Lower leg skin (tissue), 4 donors: ENCODE data around the gene TMC4. TPM values are rescaled to one million over a fixed set of nuclear protein-coding genes. Genes with fewer than 3 reads are reported as not detected.
A peak's percentile ranks its signal among the peaks of the same experiment; 100 is the strongest.
"Not testable (repeated sequence)": the region's sequence is repeated elsewhere in the genome, so short reads cannot be mapped to it uniquely, and the experiment has no call there.

Experiments
- DNase-seq, 2 donors: peaks; one replicate each; pipeline ENCODE4 v3.0.0-alpha.2; 2019; ENCODE audit warnings: low spot score in 2 of 2
- H3K4me3 ChIP-seq: fragments of 200-600 bp; sonication (generic); 2 replicates; pipeline ENCODE4 v1.5.1; 2017; ENCODE audit warnings: mild to moderate bottlenecking, low read depth; ENCODE audit not compliant: poor library complexity, severe bottlenecking
- POLR2A ChIP-seq, 2 donors: fragments of 450-650 bp; IDR thresholded peaks; one replicate each; pipeline ENCODE4 v1.6.1; 2016 to 2017; ENCODE audit warnings: antibody characterized with exemption in 2 of 2, mild to moderate bottlenecking in 1 of 2, moderate library complexity in 1 of 2
- WGBS, 2 donors: methylation state at CpG; one replicate each; pipeline ENCODE4 v1.1.5; 2018; 5-methylcytosine and 5-hydroxymethylcytosine counted together
- intact Hi-C: fragments of 100-400 bp; cut with DNase I; formaldehyde crosslinking; loops from one replicate; pipeline ENCODE4 v1.15.0; 2023; ENCODE audit warnings: low total_unique reads
- total RNA-seq, 4 donors: library from RNA; depleted of rRNA; stranded (reverse); fragments of >200 nt; gene quantifications; one replicate each; pipeline ENCODE4 v1.1.0, GENCODE V29; 2016
- TF ChIP-seq, protein P1 (sequence below), 3 donors: fragments of 450-650 bp; IDR thresholded peaks; one replicate each; pipeline ENCODE4 v1.5.1; 2016; ENCODE audit warnings: antibody characterized with exemption in 3 of 3, mild to moderate bottlenecking in 3 of 3, moderate library complexity in 2 of 3

Gene TMC4, protein sequence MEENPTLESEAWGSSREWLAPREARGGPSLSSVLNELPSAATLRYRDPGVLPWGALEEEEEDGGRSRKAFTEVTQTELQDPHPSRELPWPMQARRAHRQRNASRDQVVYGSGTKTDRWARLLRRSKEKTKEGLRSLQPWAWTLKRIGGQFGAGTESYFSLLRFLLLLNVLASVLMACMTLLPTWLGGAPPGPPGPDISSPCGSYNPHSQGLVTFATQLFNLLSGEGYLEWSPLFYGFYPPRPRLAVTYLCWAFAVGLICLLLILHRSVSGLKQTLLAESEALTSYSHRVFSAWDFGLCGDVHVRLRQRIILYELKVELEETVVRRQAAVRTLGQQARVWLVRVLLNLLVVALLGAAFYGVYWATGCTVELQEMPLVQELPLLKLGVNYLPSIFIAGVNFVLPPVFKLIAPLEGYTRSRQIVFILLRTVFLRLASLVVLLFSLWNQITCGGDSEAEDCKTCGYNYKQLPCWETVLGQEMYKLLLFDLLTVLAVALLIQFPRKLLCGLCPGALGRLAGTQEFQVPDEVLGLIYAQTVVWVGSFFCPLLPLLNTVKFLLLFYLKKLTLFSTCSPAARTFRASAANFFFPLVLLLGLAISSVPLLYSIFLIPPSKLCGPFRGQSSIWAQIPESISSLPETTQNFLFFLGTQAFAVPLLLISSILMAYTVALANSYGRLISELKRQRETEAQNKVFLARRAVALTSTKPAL
- 1 to 10 TPM; 2.4 to 9.3 (median 6.3) TPM for total RNA-seq

DNA sequence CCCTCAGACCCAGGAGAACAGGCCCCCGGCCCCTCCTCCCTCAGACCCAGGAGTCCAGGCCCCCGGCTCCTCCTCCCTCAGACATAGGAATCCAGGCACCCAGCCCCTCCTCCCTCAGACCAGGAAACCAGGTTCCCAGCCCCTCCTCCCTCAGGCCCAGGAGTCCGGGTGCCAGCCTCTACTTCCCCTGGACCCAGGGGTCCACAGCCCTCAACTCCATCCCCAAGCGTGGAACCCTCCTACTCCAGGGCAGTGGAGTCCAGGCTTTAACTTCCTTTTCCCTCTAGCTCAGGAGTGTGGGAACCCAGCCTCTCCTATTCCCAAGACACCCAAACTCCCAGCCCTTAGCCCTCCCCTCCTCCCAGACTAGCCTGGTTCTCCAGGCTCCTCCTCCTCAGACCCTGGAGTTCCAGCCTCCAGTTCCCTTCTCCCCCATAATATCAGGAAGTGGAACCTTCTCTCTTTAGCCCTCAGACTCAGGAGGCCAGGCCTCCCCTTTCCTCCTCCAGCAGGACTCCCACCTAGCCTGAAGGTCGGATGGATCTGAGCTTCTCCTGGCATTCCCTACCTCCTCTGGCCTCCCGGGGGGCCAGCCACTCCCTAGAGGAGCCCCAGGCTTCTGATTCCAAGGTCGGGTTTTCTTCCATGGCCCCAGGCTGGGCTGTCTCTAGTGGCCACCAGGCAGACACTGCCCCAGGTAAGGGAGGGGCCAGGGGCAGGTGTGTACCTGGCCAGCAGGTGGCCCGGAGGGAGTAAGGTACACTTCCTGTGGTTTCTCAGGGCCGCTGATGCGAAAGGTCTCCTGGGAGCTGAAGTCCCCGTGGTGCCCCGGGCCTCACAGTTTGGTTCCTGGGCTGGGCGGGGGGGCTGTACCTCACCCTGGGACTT lies at the start of gene TMC4:
TSS of gene TMC4 (minus strand) at position 690 of the 888 bp plus-strand sequence. CDS start at position 647, 43 bp downstream.
- DNase-seq: no peak
- intact Hi-C loops: no loop called here
- H3K4me3 ChIP-seq: no peak within 1 kb of the TSS
- 14 to 20% methylated on average over 10 to 12 of the region's 13 CpGs for WGBS, 2 donors
- TF ChIP-seq POLR2A (IDR thresholded peaks at IDR 0.05): no peak
- TF ChIP-seq, protein P1, sequence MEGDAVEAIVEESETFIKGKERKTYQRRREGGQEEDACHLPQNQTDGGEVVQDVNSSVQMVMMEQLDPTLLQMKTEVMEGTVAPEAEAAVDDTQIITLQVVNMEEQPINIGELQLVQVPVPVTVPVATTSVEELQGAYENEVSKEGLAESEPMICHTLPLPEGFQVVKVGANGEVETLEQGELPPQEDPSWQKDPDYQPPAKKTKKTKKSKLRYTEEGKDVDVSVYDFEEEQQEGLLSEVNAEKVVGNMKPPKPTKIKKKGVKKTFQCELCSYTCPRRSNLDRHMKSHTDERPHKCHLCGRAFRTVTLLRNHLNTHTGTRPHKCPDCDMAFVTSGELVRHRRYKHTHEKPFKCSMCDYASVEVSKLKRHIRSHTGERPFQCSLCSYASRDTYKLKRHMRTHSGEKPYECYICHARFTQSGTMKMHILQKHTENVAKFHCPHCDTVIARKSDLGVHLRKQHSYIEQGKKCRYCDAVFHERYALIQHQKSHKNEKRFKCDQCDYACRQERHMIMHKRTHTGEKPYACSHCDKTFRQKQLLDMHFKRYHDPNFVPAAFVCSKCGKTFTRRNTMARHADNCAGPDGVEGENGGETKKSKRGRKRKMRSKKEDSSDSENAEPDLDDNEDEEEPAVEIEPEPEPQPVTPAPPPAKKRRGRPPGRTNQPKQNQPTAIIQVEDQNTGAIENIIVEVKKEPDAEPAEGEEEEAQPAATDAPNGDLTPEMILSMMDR (IDR thresholded peaks at IDR 0.05): no peak

DNA sequence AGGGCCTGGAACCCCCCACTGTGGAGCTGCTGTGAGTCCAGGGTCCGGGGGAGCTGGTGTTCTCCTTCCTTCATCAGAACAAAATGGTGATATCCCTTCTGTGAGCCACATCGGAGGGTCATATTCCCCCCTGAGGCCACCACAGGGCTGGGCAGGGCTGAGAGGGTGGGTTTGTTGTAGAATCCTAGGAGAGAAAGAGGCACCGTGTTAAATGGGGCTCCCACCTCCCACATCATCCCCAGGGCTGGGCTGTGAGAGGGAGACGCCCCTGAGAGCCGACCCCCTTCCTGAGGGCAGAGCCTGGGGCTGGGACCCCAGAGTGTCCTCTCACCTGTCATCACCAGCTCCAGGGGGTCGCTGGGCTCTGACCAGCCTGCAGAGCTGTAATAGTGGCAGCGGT lies 49.0 kb upstream of the TMC4 start:
- intact Hi-C loops, H3K4me3 ChIP-seq, DNase-seq: not testable (repeated sequence)
- WGBS, 2 donors: 63 to 75% methylated on average over 7 of the region's 7 CpGs

DNA sequence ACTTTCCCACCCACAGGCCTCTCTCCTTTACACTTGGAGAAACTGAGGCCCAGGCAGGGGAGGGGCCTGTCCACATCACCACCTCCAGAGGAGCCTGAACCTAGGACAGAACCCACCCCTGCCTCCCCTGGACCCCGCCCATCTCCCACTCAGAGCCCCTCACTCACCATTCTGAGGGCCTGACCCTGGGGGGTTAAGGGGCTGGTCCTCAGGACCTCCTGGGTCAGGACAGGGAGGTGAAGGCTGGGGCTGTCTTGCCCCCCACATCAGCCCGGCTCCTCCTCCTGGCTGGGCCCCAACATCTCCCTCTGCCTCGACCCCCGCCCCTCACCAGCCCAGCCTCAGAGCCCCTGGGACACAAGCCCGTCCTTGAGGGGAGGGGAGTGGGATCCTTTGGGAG lies 46.7 kb upstream of the TMC4 start:
- intact Hi-C loops, H3K4me3 ChIP-seq: not testable (repeated sequence)
- peak in 1 of 2 donors; percentile 59 for DNase-seq
- WGBS, 2 donors: 41 to 53% methylated on average over 4 of the region's 5 CpGs

DNA sequence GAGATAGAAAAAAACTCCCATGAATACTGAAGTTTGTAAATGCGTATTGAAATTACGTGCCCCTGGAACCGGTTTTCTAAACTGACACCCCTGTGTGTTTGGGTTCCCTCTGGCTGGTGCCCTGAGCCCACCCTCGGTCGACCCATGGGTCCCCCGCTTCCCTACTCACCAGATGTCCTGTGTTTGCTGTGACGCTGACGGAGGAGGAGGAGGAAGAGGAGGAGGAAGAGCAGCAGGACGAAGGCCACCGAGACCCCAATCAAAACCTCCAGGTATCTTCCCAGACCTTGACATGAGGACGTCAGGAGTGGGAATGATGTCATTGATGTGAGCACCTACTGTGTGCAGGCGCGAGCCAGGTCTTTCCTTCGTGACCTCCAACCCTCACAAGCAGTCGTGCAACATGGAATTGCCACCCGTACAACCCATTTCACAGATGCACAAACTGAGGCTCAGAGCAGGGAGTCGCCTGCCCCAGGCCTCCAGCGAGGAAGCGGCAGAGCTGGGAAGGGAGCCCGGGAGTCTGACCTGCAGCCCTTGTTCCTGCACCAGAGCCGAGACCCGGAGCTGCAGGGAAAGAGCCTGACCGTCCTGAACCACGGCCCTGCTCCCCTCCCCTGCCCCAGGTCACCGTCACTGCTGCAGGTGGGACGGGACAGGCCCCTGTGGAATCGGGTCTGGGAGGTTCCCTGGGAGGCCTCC lies 46.2 kb upstream of the TMC4 start:
- H3K4me3 ChIP-seq: no peak overlapping the region
- no peak for TF ChIP-seq POLR2A (IDR thresholded peaks at IDR 0.05)
- TF ChIP-seq, protein P1 (IDR thresholded peaks at IDR 0.05): no peak
- 82 to 83% methylated on average over 20 to 26 of the region's 27 CpGs for WGBS, 2 donors
- DNase-seq: peak in 1 of 2 donors; percentile 77
- intact Hi-C loops: no loop called here

DNA sequence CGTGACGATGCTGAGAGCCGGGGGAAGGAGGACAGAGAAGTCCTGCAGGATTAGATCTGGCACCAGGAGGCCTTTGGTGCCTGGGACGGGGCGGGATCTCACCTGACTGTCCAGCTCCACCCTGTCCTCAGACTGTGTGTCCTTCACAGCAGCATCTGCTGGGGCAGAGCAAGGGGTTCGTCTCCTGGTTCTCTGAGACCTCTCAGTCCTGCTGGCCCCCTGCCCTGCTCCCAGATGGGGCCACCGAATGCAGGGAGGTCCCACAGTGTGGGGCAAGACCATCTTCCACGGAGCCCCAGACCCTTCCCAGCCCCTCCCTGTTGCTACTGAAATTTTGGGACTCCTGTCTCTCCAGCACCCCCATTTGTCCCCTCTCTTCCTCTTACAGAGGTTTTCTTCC lies 45.3 kb upstream of the TMC4 start:
- H3K4me3 ChIP-seq: no peak overlapping the region
- TF ChIP-seq POLR2A (IDR thresholded peaks at IDR 0.05): no peak
- TF ChIP-seq, protein P1 (IDR thresholded peaks at IDR 0.05): no peak
- whole genome bisulfite sequencing, 2 donors: 75 to 78% methylated on average over 8 of the region's 8 CpGs
- DNase-seq: no peak
- intact Hi-C loops: no loop called here

DNA sequence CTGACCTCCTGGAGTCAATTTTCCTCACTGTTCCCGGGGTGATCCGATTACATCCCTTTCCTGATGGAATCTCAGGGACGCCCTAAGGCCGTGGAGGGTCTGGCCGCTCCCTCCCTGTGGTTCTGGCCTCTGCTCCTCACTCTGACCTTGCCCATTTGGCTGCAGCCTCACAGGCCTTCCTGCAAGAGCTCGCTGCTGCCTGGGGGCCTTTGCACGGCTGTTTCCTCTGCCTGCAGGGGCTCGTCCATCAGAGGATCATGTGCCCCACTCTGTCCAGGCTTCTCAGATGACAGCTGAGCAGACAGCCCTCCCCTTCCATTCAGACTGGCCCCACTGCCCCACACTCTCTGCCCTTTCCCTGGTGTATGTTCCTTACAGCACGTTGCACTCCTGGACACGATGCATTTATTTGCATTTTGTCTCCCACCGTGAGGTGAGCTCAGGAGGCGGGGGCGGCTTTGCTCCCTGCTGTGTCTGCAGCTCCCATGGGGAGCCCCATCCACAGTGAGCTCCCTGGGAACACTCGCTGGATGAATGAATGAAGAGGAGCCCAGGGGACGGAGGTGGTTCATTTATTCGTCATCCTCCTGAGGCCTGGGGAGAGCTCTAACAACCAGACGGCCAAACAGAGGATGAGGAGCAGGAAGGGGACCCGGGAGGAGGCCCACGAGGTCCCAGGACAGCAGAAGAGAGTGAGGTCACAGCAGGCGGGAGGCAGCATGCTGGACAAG lies 44.7 kb upstream of the TMC4 start:
- H3K4me3 ChIP-seq, intact Hi-C loops: not testable (repeated sequence)
- WGBS, 2 donors: 60% methylated on average over 15 to 17 of the region's 20 CpGs

More for the DNA sequence above, 44.7 kb upstream of the TMC4 start:
- not testable (repeated sequence) for DNase-seq
